GM18505 (cell line): ENCODE results near the gene AGT.
"Not testable (repeated sequence)": the region's sequence is repeated elsewhere in the genome, so short reads cannot be mapped to it uniquely, and the experiment has no call there.

Source experiments
- ATAC-seq: cut with Tn5 transposase; IDR thresholded peaks from one replicate; pipeline ENCODE4 v1.9.1; 2021; ENCODE audit not compliant: unreplicated experiment
- POLR2A ChIP-seq: IDR thresholded peaks from 4 replicates; pipeline ENCODE4 v1.6.1; 2011; ENCODE audit warnings: borderline replicate concordance; ENCODE audit not compliant: insufficient read depth, insufficient read length; ENCODE audit errors: extremely low read depth

The AGT gene

GRCh38 chr1:230679825-230680224 lies 34.1 kb downstream of the AGT start:
- no peak for ATAC-seq
- no peak for TF ChIP-seq POLR2A

GRCh38 chr1:230679192-230679591 lies 34.7 kb downstream of the AGT start:
- ATAC-seq = no peak
- no peak for TF ChIP-seq POLR2A

DNA sequence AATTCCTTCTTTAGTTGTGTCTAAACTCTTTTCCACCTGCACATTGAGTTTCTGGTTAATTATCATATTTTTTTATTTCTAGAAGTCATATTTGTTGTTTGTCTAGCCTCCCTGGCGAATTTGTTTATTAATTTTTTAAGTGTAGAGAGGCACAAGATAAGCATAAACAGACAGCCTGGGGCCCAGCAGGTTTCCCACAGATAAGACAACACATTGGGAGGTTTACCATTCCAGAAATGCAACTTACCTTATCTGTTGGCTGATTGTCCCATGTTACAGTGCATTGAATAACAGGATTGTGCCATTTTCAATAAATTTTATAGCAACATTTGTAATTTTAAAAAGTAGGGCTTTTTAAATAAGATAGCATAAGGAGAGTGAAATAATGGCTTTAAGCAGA lies 36.7 kb downstream of the AGT start:
- ATAC-seq = no peak
- TF ChIP-seq POLR2A = no peak

- TF ChIP-seq POLR2A = no peak
- ATAC-seq = no peak
Observed at GRCh38 chr1:230674581-230674980, 39.3 kb downstream of the AGT start.

DNA sequence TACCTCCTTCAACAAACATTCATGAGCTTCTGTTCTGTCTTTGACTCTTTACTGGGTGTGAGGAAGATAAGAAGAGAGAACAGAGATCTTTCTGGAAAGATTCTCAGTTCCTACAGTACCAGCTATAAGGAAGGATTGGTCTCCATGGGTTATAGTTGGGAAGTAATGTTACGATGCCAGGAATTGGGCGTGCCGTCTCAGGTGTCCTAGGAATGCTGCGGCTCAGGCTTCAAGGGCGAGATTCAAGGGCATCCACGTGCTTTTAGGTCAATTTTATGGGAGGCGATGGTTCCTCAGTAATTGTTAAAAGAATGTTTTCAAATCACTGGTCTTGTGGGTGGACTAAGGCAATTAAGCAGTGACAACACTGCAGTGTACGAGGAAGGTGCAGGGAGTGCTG lies 44.4 kb downstream of the AGT start:
- no peak for TF ChIP-seq POLR2A
- ATAC-seq = no peak

- TF ChIP-seq POLR2A = no peak
- no peak for ATAC-seq
Observed at GRCh38 chr1:230668227-230668626, 45.7 kb downstream of the AGT start.

GRCh38 chr1:230661976-230662375 lies 51.9 kb downstream of the AGT start:
- no peak for TF ChIP-seq POLR2A
- ATAC-seq = no peak

GRCh38 chr1:230658691-230659090 lies 55.2 kb downstream of the AGT start:
- no peak for TF ChIP-seq POLR2A

GRCh38 chr1:230658103-230658502 lies 55.8 kb downstream of the AGT start:
- ATAC-seq = not testable (repeated sequence)

More at GRCh38 chr1:230658691-230659090, 55.2 kb downstream of the AGT start:
- no peak for ATAC-seq

DNA sequence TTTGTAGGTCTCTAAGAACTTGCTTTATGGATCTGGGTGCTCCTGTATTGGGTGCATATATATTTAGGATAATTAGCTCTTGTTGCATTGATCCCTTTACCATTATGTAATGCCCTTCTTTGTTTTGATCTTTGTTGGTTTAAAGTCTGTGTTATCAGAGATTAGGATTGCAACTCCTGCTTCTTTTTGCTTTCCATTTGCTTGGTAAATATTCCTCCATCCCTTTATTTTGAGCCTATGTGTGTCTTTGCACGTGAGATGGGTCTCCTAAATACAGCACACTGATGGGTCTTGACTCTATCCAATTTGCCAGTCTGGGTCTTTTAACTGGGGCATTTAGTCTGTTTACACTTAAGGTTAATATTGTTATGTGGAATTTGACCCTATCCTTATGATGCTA lies 57.2 kb downstream of the AGT start:
- not testable (repeated sequence) for ATAC-seq
